ENCODE results near the gene IFRD1. TPM values are rescaled to one million over a fixed set of nuclear protein-coding genes. Genes with fewer than 3 reads are reported as not detected.

IFRD1 gene
- total RNA-seq, 1 donor from 2014 or later = 76.6 TPM

GRCh38 chr7:112481833-112482670 is 31.8 kb downstream of the IFRD1 start:
- no peak overlapping the region for H3K27ac Mint-ChIP-seq (ENCODE audit: unreplicated experiment)
- peaks cover 17% of the 10 kb centered on the region for H3K4me1 Mint-ChIP-seq
- no peaks in the 10 kb centered on the region for H3K27me3 Mint-ChIP-seq (ENCODE audit: low read depth)
- no peak for DNase-seq (ENCODE audit: low read depth, low spot score)
- H3K36me3 Mint-ChIP-seq (ENCODE audit: low read depth) = peaks cover 6% of the 10 kb centered on the region
- no peak overlapping the region for H3K4me3 Mint-ChIP-seq
- no peak for TF ChIP-seq CTCF (conservative IDR thresholded peaks at IDR 0.05)
- no peaks in the 10 kb centered on the region for H3K9me3 Mint-ChIP-seq

GRCh38 chr7:112484671-112485167 is 34.5 kb downstream of the IFRD1 start:
- DNase-seq (ENCODE audit: low read depth, low spot score) = no peak
- Mint-ChIP-seq H3K27ac (ENCODE audit: unreplicated experiment) (no peak overlapping the region), H3K4me3 (no peak overlapping the region), H3K27me3 (ENCODE audit: low read depth) (no peaks in the 10 kb centered on the region), H3K36me3 (ENCODE audit: low read depth) (peaks cover 8% of the 10 kb centered on the region), H3K4me1 (peaks cover 17% of the 10 kb centered on the region), H3K9me3 (no peaks in the 10 kb centered on the region)
- TF ChIP-seq CTCF (conservative IDR thresholded peaks at IDR 0.05) = no peak

- H3K36me3 Mint-ChIP-seq (ENCODE audit: low read depth) = peaks cover 11% of the 10 kb centered on the region
- H3K27me3 Mint-ChIP-seq (ENCODE audit: low read depth) = no peaks in the 10 kb centered on the region
- H3K27ac Mint-ChIP-seq (ENCODE audit: unreplicated experiment) = no peak overlapping the region
- no peaks in the 10 kb centered on the region for H3K9me3 Mint-ChIP-seq
- TF ChIP-seq CTCF (conservative IDR thresholded peaks at IDR 0.05) = no peak
- no peak for DNase-seq (ENCODE audit: low read depth, low spot score)
- H3K4me3 Mint-ChIP-seq = no peak overlapping the region
- H3K4me1 Mint-ChIP-seq = peaks cover 17% of the 10 kb centered on the region
These were observed 35.5 kb downstream of the IFRD1 start for GRCh38 chr7:112485766-112486165.

- Mint-ChIP-seq H3K4me3 (no peak overlapping the region), H3K27me3 (ENCODE audit: low read depth) (no peaks in the 10 kb centered on the region), H3K27ac (ENCODE audit: unreplicated experiment) (no peak overlapping the region), H3K9me3 (no peaks in the 10 kb centered on the region), H3K4me1 (peaks cover 17% of the 10 kb centered on the region), H3K36me3 (ENCODE audit: low read depth) (peaks cover 11% of the 10 kb centered on the region)
- DNase-seq (ENCODE audit: low read depth, low spot score) = no peak
- no peak for TF ChIP-seq CTCF (conservative IDR thresholded peaks at IDR 0.05)
These were observed 37.4 kb downstream of the IFRD1 start for GRCh38 chr7:112487457-112488263.

- Mint-ChIP-seq H3K36me3 (ENCODE audit: low read depth) (peaks cover 11% of the 10 kb centered on the region), H3K4me1 (peaks cover 17% of the 10 kb centered on the region), H3K9me3 (no peaks in the 10 kb centered on the region), H3K27ac (ENCODE audit: unreplicated experiment) (no peak overlapping the region), H3K27me3 (ENCODE audit: low read depth) (no peaks in the 10 kb centered on the region), H3K4me3 (no peak overlapping the region)
- no peak for TF ChIP-seq CTCF (conservative IDR thresholded peaks at IDR 0.05)
- no peak for DNase-seq (ENCODE audit: low read depth, low spot score)
These were observed 37.9 kb downstream of the IFRD1 start for GRCh38 chr7:112488264-112488552.
